CD4-positive, alpha-beta memory T cell (primary cell): ENCODE data around the gene MAPK14. TPM values are rescaled to one million over a fixed set of nuclear protein-coding genes. Genes with fewer than 3 reads are reported as not detected.

Experiments used
- CTCF ChIA-PET: fragments of 350-600 bp; sonication (Branson Sonifier 250); formaldehyde crosslinking; loops from one replicate; lab custom pipeline; 2021; ENCODE audit warnings: inconsistent platforms; ENCODE audit not compliant: partially characterized antibody; lab: Charles Lee
- POLR2A ChIA-PET: fragments of 350-600 bp; sonication (Branson Sonifier 250); formaldehyde crosslinking; loops from one replicate; lab custom pipeline; 2021; ENCODE audit not compliant: partially characterized antibody; lab: Charles Lee
- DNase-seq, 5 donors: peaks; one replicate each; pipeline versions ENCODE4 v3.0.0 to v3.0.0-alpha.2; 2020 to 2022; ENCODE audit warnings: mixed read lengths in 1 of 5
- H3K27ac ChIP-seq: one replicate; pipeline ENCODE4 v1.7.0; 2013; ENCODE audit warnings: low read depth, low read length
- H3K27me3 ChIP-seq: 2 replicates; pipeline ENCODE4 v1.7.0; 2013; ENCODE audit warnings: mild to moderate bottlenecking, low read length, moderate library complexity; ENCODE audit not compliant: insufficient read depth
- H3K36me3 ChIP-seq: 2 replicates; pipeline ENCODE4 v1.7.0; 2013; ENCODE audit warnings: mild to moderate bottlenecking, low read length, moderate library complexity; ENCODE audit not compliant: insufficient read depth
- H3K4me1 ChIP-seq: 2 replicates; pipeline ENCODE4 v1.7.0; 2013; ENCODE audit warnings: mild to moderate bottlenecking, low read length, moderate library complexity; ENCODE audit not compliant: insufficient read depth
- H3K4me3 ChIP-seq, 2 donors: one replicate each; pipeline ENCODE4 v1.7.0; 2013; ENCODE audit warnings: low read length in 2 of 2, mild to moderate bottlenecking in 1 of 2
- H3K9me3 ChIP-seq, 2 donors: one replicate each; pipeline ENCODE4 v1.7.0; 2013; ENCODE audit warnings: low read length in 2 of 2, control low read depth in 1 of 2; ENCODE audit not compliant: control insufficient read depth in 1 of 2
- H3K27ac Mint-ChIP-seq, 7 donors: one replicate each; pipeline ENCODE4 v1.8.0; 2020 to 2021; ENCODE audit warnings: mixed read lengths in 7 of 7, mild to moderate bottlenecking in 6 of 7, inconsistent platforms in 3 of 7, moderate library complexity in 3 of 7
- H3K27me3 Mint-ChIP-seq, 2 donors: one replicate each; pipeline ENCODE4 v1.8.0; 2020 to 2021; ENCODE audit warnings: mixed read lengths in 2 of 2
- H3K36me3 Mint-ChIP-seq, 2 donors: one replicate each; pipeline ENCODE4 v1.8.0; 2020 to 2021; ENCODE audit warnings: mixed read lengths in 2 of 2, inconsistent platforms in 1 of 2, mild to moderate bottlenecking in 1 of 2
- H3K4me1 Mint-ChIP-seq, 4 donors: one replicate each; pipeline ENCODE4 v1.8.0; 2020 to 2021; ENCODE audit warnings: mixed read lengths in 4 of 4, mild to moderate bottlenecking in 1 of 4
- H3K4me3 Mint-ChIP-seq, 8 donors: one replicate each; pipeline ENCODE4 v1.8.0; 2020 to 2021; ENCODE audit warnings: mixed read lengths in 8 of 8, mild to moderate bottlenecking in 7 of 8, moderate library complexity in 6 of 8, inconsistent platforms in 3 of 8
- H3K9me3 Mint-ChIP-seq, 8 donors: one replicate each; pipeline ENCODE4 v1.8.0; 2020 to 2021; ENCODE audit warnings: mixed read lengths in 8 of 8, mild to moderate bottlenecking in 5 of 8, inconsistent platforms in 3 of 8, moderate library complexity in 1 of 8
- intact Hi-C: fragments of 100-400 bp; cut with micrococcal nuclease; formaldehyde crosslinking; loops from one replicate; pipeline ENCODE4 v1.15.1; 2023
- polyA plus RNA-seq, 2 donors: library from polyadenylated mRNA; unstranded; fragments of 300-500 nt; fragmentation: Illumina TruSeq; gene quantifications; one replicate each; pipeline ENCODE4 v1.2.3, GENCODE V29; 2021
- total RNA-seq, 2 experiments: library from RNA; stranded (reverse); gene quantifications; one replicate each; pipeline ENCODE4 v1.2.3, GENCODE V29; 2021

MAPK14 gene
- total and polyA plus RNA-seq, 4 experiments from 2014 or later: 38.5 to 64.3 (median 53.8) TPM

DNA sequence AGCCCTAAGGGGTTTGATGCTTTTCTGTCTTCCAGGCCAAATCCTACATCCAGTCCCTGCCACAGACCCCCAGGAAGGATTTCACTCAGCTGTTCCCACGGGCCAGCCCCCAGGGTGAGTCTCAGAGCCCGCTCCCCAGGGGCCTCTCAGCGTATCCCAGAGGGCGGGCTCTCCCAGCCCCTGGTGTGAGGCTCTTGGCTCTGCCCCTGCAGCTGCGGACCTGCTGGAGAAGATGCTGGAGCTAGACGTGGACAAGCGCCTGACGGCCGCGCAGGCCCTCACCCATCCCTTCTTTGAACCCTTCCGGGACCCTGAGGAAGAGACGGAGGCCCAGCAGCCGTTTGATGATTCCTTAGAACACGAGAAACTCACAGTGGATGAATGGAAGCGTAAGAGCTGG is 111.1 kb downstream of the MAPK14 start:
- Mint-ChIP-seq H3K27me3 (no peaks in the 10 kb centered on the region), H3K4me3 (no peak overlapping the region), H3K27ac (no peak overlapping the region), H3K4me1 (peaks cover 7 to 35% (median 15%) of the 10 kb centered on the region in 4 donors), H3K36me3 (peaks cover 37 to 57% of the 10 kb centered on the region in 2 donors), H3K9me3 (no peaks in the 10 kb centered on the region)
- no peak for DNase-seq
- no peaks in the 10 kb centered on the region for H3K27me3 ChIP-seq
- H3K36me3 ChIP-seq: peaks cover 38% of the 10 kb centered on the region
- intact Hi-C loops: no loop called here
- no peak overlapping the region for H3K27ac ChIP-seq
- H3K4me3 ChIP-seq: no peak overlapping the region
- ChIA-PET POLR2A (interaction anchor here (1.1 to 1.8 kb wide), 3 partner anchors 7 to 111 kb away, joined by 3 to 7 read pairs (median 4); partner anchors contain the start of genes MAPK13 and MAPK14), CTCF (interaction anchor here (1.3 to 1.5 kb wide), 2 partner anchors 33 to 66 kb away, joined by 3 to 4 read pairs; no protein-coding TSS in a partner anchor)
- no peaks in the 10 kb centered on the region for H3K9me3 ChIP-seq
- peaks cover 20% of the 10 kb centered on the region for H3K4me1 ChIP-seq

DNA sequence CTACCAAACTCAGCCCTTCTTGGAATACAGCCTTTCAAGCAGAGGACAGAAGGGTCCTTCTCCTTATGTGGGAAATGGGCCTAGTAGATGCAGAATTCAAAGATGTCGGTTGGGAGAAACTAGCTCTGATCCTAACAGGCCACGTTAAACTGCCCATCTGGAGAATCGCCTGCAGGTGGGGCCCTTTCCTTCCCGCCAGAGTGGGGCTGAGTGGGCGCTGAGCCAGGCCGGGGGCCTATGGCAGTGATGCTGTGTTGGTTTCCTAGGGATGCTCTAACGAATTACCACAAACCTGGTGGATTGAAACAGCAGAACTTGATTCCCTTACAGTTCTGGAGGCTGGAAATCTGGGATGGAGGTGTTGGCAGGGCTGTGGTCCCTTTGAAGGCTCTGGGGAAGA is 111.8 kb downstream of the MAPK14 start:
- DNase-seq: no peak
- no peaks in the 10 kb centered on the region for H3K27me3 Mint-ChIP-seq
- Histone ChIP-seq H3K4me1 (peaks cover 18% of the 10 kb centered on the region), H3K4me3 (no peak overlapping the region), H3K27me3 (no peaks in the 10 kb centered on the region), H3K36me3 (peaks cover 38% of the 10 kb centered on the region), H3K27ac (no peak overlapping the region), H3K9me3 (no peaks in the 10 kb centered on the region)
- H3K4me3 Mint-ChIP-seq: no peak overlapping the region
- H3K27ac Mint-ChIP-seq: peak overlapping the region in 5 of 7 donors; percentile 38 to 71 (median 57)
- peaks cover 6 to 31% (median 13%) of the 10 kb centered on the region in 4 donors for H3K4me1 Mint-ChIP-seq
- intact Hi-C loops: no loop called here
- POLR2A ChIA-PET: interaction anchor here (0.6 to 1.8 kb wide), 4 partner anchors 8 to 537 kb away, joined by 3 to 7 read pairs (median 4); partner anchors contain the start of genes MAPK13 and MAPK14
- CTCF ChIA-PET: interaction anchor here (1.5 kb wide), 1 partner anchor 65 kb away, joined by 4 read pairs; no protein-coding TSS in a partner anchor
- peaks cover 33 to 53% of the 10 kb centered on the region in 2 donors for H3K36me3 Mint-ChIP-seq
- H3K9me3 Mint-ChIP-seq: no peaks in the 10 kb centered on the region

DNA sequence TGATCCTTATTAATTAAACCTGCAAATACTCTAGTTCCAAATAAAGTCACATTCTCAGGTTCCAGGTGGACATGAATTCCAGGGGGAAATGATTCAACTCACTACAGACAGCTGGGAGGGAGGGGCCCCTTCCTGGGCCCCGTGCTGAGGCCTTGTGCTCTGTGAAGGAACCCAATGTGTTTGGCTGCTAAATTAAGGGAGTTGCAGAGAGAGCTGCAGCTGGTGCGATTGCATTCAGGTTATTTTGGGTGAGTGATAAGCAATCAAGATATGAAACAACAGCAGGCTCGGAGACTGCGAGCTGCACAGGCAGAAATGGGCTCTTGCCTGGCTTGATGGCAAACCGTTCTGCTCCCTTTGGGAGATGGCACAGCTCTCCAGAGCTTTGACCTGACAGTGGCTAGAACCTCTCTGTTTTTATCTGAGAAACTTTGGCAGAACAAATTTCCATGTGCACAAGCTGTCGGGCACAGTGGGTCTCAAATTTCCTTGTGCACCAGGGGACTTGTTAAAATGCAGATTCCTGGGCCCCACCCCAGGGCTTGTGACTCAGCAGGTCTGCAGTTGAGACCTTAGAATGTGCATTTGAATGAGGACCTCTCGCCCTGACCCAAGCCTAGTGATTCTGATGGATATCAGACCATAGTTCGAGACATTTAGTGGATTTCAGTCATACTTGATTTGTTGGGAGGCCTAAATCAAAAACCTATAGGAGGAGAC is 112.5 kb downstream of the MAPK14 start:
- Mint-ChIP-seq H3K9me3 (no peaks in the 10 kb centered on the region), H3K27ac (peak overlapping the region in 5 of 7 donors; percentile 38 to 62 (median 41)), H3K36me3 (peaks cover 32 to 50% of the 10 kb centered on the region in 2 donors), H3K27me3 (no peaks in the 10 kb centered on the region), H3K4me1 (peaks cover 4 to 29% (median 12%) of the 10 kb centered on the region in 4 donors), H3K4me3 (no peak overlapping the region)
- no peaks in the 10 kb centered on the region for H3K27me3 ChIP-seq
- POLR2A ChIA-PET: interaction anchor here (1.1 to 1.8 kb wide), 2 partner anchors 8 to 113 kb away, joined by 3 to 7 read pairs; partner anchors contain the start of gene MAPK14
- no peaks in the 10 kb centered on the region for H3K9me3 ChIP-seq
- H3K27ac ChIP-seq: no peak overlapping the region
- DNase-seq: no peak
- H3K4me1 ChIP-seq: peaks cover 18% of the 10 kb centered on the region
- H3K36me3 ChIP-seq: peaks cover 36% of the 10 kb centered on the region
- intact Hi-C loops: no loop called here
- H3K4me3 ChIP-seq: no peak overlapping the region
- CTCF ChIA-PET: interaction anchor here (1.5 kb wide), 1 partner anchor 64 kb away, joined by 4 read pairs; no protein-coding TSS in a partner anchor

DNA sequence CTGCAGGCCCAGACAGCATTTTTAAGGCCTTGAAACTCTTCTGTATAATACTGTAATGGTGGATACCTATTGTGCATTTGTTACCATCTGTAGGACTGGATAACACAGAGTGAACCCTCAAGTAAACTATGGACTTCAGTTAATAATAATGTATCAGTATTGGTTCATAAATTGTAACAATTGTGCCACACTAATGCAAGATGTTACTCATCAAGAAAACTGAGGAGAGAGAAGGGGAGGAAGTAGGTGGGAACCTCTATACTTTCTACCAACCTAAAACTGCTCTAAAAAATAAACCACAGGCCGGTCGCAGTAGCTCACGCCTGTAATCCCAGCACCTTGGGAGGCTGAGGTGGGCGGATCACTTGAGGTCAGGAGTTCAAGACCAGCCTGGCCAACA is 113.5 kb downstream of the MAPK14 start:
- Histone ChIP-seq H3K4me1 (peaks cover 23% of the 10 kb centered on the region), H3K27me3 (no peaks in the 10 kb centered on the region), H3K4me3 (no peak overlapping the region), H3K36me3 (peaks cover 27% of the 10 kb centered on the region), H3K27ac (no peak overlapping the region), H3K9me3 (no peaks in the 10 kb centered on the region)
- POLR2A ChIA-PET: no interaction called here
- CTCF ChIA-PET: interaction anchor here (0.7 to 1.3 kb wide), 3 partner anchors 9 to 200 kb away, joined by 3 to 4 read pairs (median 4); no protein-coding TSS in a partner anchor
- no peaks in the 10 kb centered on the region for H3K27me3 Mint-ChIP-seq
- H3K27ac Mint-ChIP-seq: peak overlapping the region; percentile 16 to 81 (median 58)
- intact Hi-C loops: no loop called here
- no peaks in the 10 kb centered on the region for H3K9me3 Mint-ChIP-seq
- H3K36me3 Mint-ChIP-seq: peaks cover 23 to 40% of the 10 kb centered on the region in 2 donors
- DNase-seq: no peak
- H3K4me1 Mint-ChIP-seq: peaks cover 4 to 28% (median 14%) of the 10 kb centered on the region in 4 donors
- no peak overlapping the region for H3K4me3 Mint-ChIP-seq

DNA sequence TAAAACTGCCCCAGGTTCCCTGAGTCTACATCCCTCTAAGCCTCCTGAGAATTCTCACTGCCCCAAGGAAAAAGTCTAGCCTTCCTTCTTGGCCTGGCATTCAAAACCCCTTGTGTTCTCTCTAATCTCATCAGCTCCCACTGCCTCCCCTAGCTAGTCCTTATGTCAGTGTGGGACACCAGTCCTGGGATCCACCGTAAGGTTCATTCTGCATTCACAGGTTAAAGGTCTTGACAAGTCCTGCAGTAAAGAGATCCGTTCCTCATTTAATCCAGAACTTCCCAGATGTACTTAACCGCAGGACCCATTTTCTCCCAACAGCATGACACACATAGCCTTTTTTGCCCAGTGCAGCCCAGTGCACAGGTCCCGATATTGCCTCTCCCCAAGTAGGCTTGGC is 114.4 kb downstream of the MAPK14 start:
- no peak for DNase-seq
- Histone ChIP-seq H3K4me1 (peaks cover 31% of the 10 kb centered on the region), H3K27me3 (no peaks in the 10 kb centered on the region), H3K27ac (no peak overlapping the region), H3K9me3 (no peaks in the 10 kb centered on the region), H3K36me3 (peaks cover 18% of the 10 kb centered on the region), H3K4me3 (no peak overlapping the region)
- Mint-ChIP-seq H3K4me3 (no peak overlapping the region), H3K9me3 (no peaks in the 10 kb centered on the region), H3K27ac (peak overlapping the region in 5 of 7 donors; percentile 6 to 68 (median 39)), H3K27me3 (no peaks in the 10 kb centered on the region), H3K4me1 (peaks cover 8 to 32% (median 19%) of the 10 kb centered on the region in 4 donors), H3K36me3 (peaks cover 18 to 33% of the 10 kb centered on the region in 2 donors)
- intact Hi-C loops: no loop called here
- POLR2A ChIA-PET: interaction anchor here (2.4 kb wide), 1 partner anchor 11 kb away, joined by 10 read pairs; no protein-coding TSS in a partner anchor
- CTCF ChIA-PET: interaction anchor here (0.8 to 1.3 kb wide), 2 partner anchors 21 to 199 kb away, joined by 4 read pairs; no protein-coding TSS in a partner anchor

DNA sequence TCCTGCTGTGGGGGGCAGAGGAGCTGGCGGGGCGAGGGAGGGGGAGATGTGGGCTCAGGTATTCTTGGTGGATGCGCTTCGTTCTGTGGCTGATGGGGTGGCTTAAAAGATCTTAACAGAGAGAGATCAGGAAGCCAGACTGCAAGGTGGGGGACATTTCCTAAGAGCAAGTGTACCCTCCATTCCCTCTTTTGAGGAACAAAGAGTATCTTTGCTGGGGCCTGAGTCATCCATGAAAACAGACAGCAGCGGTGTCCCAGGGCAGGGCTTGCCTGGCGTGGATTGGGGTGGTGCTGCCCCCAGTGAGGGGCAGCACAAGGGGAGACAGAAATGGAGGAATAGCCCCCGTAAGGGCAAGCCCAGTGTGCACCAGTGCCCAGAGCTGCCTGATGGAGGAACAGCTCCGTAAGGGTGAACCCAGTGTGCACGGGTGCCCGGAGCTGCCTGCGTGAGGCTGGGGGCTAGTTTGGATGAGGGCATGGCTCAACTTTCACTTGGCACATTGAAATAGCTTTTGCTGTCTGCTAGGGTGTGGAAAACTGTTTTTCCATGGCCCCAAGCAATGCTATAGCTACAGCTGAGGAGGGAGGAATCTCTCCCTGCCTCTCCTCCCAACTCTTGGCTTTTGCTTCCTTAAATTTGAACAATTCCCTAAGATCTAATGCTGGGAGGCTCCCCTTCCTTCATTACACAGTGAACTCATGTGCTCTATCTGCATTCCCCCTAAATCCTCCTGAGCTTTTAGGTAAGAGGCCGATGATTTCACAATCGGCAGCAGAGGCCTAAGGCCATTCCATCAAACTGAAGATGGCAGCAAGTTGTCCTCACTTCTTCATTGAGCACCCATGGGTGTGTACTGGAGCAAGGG is 115.6 kb downstream of the MAPK14 start:
- Mint-ChIP-seq H3K4me3 (no peak overlapping the region), H3K4me1 (peaks cover 14 to 41% (median 23%) of the 10 kb centered on the region in 4 donors), H3K27ac (peak overlapping the region in 3 of 7 donors; percentile 28 to 81 (median 75)), H3K27me3 (no peaks in the 10 kb centered on the region), H3K9me3 (peaks cover 0 to 4% (median 1%) of the 10 kb centered on the region in 8 donors), H3K36me3 (peaks cover 18 to 28% of the 10 kb centered on the region in 2 donors)
- Histone ChIP-seq H3K27ac (no peak overlapping the region), H3K4me1 (peaks cover 36% of the 10 kb centered on the region), H3K36me3 (peaks cover 13% of the 10 kb centered on the region), H3K9me3 (no peaks in the 10 kb centered on the region), H3K27me3 (no peaks in the 10 kb centered on the region), H3K4me3 (no peak overlapping the region)
- DNase-seq: no peak
- ChIA-PET POLR2A (interaction anchor here (2.4 kb wide), 1 partner anchor 12 kb away, joined by 10 read pairs; no protein-coding TSS in a partner anchor), CTCF (interaction anchor here (0.9 to 1.8 kb wide), 3 partner anchors 10 to 40 kb away, joined by 3 to 5 read pairs (median 3); no protein-coding TSS in a partner anchor)
- intact Hi-C loops: no loop called here
